22Rv1 (cell line): ENCODE results near the gene CUL2.

Experiments
- H3K27ac ChIP-seq: fragments of 450-650 bp; 2 replicates; pipeline ENCODE4 v1.5.1; 2017
- ZFX ChIP-seq: fragments of 450-650 bp; IDR thresholded peaks from 2 replicates; pipeline ENCODE4 v1.6.1; 2017; ENCODE audit warnings: antibody characterized with exemption, borderline replicate concordance
- TF ChIP-seq, protein P1 (sequence below): fragments of 450-650 bp; IDR thresholded peaks from 2 replicates; pipeline ENCODE4 v1.5.1; 2017; ENCODE audit warnings: mild to moderate bottlenecking

The CUL2 gene

DNA sequence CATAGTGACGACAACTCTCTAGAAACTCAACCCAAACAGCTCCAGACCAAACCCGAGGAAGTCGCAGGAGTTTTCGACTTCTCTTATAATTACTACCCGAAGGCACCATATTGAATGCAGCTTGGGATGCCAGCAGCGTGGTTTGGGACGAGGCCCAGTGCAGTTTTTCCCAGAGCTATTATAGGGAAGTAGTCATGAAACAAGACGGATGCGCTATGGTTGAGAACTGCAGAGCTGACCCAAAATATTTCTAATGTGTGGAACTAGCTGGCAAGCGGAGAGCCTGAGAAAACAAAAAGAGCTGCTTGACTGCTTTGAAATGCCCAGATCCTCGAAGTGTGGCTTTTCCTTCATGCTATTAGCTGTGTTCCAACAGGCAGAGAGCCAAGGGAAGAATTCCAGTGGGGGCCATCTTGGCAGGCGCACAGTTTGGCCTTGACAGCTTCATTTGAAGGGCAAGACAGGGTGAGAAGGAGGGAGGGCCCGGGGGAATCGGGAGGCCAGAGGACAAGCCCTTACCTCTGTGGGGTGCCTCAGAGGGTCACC is 122.7 kb downstream of the CUL2 start:
- no peak overlapping the region for H3K27ac ChIP-seq
- no peak for TF ChIP-seq ZFX
- TF ChIP-seq, protein P1, sequence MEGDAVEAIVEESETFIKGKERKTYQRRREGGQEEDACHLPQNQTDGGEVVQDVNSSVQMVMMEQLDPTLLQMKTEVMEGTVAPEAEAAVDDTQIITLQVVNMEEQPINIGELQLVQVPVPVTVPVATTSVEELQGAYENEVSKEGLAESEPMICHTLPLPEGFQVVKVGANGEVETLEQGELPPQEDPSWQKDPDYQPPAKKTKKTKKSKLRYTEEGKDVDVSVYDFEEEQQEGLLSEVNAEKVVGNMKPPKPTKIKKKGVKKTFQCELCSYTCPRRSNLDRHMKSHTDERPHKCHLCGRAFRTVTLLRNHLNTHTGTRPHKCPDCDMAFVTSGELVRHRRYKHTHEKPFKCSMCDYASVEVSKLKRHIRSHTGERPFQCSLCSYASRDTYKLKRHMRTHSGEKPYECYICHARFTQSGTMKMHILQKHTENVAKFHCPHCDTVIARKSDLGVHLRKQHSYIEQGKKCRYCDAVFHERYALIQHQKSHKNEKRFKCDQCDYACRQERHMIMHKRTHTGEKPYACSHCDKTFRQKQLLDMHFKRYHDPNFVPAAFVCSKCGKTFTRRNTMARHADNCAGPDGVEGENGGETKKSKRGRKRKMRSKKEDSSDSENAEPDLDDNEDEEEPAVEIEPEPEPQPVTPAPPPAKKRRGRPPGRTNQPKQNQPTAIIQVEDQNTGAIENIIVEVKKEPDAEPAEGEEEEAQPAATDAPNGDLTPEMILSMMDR: no peak

DNA sequence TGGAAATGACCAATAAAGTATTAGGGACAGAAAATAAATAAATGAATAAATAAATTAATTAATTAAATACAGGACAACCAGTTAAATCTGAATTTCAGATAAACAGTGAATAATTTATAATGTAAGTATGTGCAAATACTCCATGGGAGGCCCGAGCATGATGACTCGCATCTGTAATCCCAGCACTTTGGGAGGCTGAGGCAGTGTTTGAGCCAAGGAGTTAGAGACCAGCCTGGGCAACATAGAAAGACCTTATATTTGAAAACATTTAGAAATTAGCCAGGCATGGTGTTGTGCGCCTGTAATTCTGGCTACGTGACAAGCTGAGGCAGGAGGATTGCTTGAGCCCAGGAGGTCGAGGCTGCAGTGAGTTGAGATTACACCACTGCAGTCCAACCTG is 123.7 kb downstream of the CUL2 start:
- TF ChIP-seq, protein P1: no peak
- no peak for TF ChIP-seq ZFX
- H3K27ac ChIP-seq: no peak overlapping the region

DNA sequence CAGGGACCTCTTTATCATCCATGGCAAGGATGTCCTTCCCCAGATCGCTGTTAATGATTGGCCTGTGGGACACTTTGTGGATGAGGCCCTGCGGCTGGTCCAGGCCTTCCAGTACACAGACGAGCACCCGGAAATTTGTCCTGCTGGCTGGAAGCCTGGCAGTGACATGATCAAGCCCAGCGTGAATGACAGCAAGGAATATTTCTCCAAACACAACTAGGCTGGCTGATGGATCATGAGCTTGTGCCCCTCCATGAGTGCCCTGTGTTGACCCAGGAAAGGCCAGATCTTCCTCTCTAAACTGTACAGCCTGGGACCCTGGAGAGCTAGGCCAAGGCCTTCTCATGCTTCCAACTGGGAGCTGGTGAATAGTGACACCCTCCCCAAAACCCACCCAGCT is 124.1 kb downstream of the CUL2 start:
- TF ChIP-seq, protein P1: no peak
- TF ChIP-seq ZFX: no peak
- no peak overlapping the region for H3K27ac ChIP-seq

DNA sequence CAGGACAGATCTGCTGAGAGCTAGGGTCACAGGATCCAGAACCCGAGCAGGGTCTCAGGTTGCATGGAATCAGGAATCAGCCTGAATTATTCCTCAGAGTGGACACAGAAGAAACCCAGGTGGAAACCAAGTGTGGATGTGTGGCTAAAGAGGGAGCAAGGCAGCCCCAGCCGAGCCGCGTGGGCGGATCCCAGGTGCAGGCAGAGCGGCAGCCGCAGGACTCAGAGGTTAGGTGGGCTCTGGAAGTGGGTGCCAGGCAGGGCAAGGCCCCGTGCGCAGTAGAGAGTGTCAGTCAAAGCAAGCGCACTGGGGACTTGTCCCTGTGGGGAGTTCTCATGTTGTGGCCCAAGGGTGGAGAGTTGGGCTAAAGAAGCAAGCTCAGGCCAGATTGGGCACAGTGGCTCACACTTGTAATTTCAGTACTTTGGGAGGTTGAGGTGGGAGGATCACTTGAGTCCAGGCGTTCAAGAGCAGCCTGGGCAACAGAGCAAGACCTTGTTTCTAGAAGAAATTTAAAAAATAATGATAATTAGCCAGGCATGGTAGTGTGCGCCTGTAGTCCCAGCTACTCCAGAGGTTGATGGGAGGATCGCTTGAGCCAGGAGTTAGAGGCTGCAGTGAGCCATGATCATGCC is 125.9 kb downstream of the CUL2 start:
- no peak for TF ChIP-seq ZFX
- TF ChIP-seq, protein P1: no peak
- no peak overlapping the region for H3K27ac ChIP-seq

DNA sequence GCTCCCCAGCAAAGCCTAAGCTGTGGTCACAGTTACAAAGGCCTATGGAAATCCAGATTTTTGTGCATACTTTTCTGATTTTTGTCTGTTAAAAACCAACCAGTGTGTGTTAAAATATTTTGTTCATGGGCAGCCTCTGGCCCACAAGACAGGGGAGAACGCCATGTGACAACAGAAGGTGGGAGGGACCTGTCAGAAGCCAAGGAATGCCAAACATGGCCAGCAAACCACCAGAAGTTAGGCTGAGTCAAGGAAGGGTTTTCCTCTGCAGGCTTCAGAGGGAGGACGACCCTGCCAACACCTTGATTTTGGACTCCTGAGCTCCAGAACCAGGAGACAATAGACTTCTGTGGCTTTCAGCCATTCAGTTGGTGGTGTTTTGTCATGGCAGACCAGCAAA is 127.3 kb downstream of the CUL2 start:
- H3K27ac ChIP-seq: no peak overlapping the region
- TF ChIP-seq ZFX: no peak
- TF ChIP-seq, protein P1: no peak

DNA sequence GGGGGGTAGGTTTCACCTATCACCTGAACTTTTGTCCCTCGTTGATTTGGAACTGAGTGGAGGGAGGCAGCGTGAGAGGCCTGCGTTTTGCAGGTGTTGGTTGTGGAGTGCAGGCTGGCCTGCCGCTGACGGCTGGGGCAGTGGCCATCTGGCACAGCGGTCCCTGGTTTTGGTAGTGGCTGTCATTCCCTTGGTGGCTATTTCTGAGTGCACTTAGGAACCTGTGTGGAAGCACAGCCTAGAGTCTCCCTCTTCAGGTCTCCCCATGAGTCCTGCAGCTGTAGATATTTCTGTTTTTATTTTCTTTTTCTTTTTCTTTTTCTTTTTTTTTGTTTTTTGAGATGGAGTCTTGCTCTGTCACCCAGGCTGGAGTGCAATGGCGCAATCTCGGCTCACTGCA is 129.2 kb downstream of the CUL2 start:
- H3K27ac ChIP-seq: no peak overlapping the region
- TF ChIP-seq, protein P1: no peak
- no peak for TF ChIP-seq ZFX

DNA sequence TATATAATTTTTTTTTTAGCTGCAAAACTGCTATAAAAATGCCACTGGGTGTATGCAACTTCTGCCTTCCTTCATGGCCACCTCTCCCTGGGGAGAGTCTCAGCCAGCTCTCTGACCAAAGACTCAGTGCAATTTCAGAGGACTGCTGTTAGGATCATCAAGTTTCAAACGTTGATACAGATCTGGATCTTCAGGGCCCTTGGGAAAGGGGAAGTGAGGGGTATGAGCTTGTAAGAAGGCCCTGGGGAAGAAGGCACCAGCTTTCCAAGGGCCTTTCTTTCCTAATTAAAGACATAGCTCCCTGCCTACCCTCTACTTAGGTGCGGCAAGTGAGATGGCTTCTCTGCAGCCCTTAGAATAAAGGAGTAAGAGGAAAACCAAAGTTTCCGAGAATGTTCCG is 130.4 kb downstream of the CUL2 start:
- no peak overlapping the region for H3K27ac ChIP-seq
- TF ChIP-seq, protein P1: no peak
- TF ChIP-seq ZFX: no peak
